MCF 10A (cell line): Measurements from ENCODE around the gene ZNF652. TPM values are rescaled to one million over a fixed set of nuclear protein-coding genes. Genes with fewer than 3 reads are reported as not detected.

Source experiments
- BruUV-seq: library from RNA; stranded (reverse); fragments of 400-500 nt; replicated peaks from 2 replicates; lab custom pipeline; 2021; lab: Mats Ljungman, UMichigan
- CTCF ChIA-PET: fragments of 300-600 bp; sonication (Branson Sonifier 250); formaldehyde crosslinking; extraction: SDS; loops from one replicate; lab custom pipeline; 2021; ENCODE audit warnings: antibody characterized with exemption, inconsistent platforms; lab: Yijun Ruan, JAX
- POLR2A ChIA-PET: fragments of 300-600, 350-650 bp; sonication (Branson Sonifier 250); formaldehyde crosslinking; extraction: SDS; loops from one replicate; lab custom pipeline; 2020; ENCODE audit warnings: antibody characterized with exemption, inconsistent platforms; lab: Yijun Ruan, JAX
- DNase-seq: peaks from one replicate; pipeline ENCODE4 v3.0.0-alpha.2; 2018; ENCODE audit not compliant: unreplicated experiment
- H3K27ac Mint-ChIP-seq: one replicate; pipeline ENCODE4 v1.8.0; 2022; ENCODE audit warnings: mild to moderate bottlenecking, low read depth, mixed read lengths; ENCODE audit not compliant: unreplicated experiment
- H3K27me3 Mint-ChIP-seq: one replicate; pipeline ENCODE4 v1.8.0; 2022; ENCODE audit warnings: mixed read lengths; ENCODE audit not compliant: insufficient read depth, unreplicated experiment
- H3K36me3 Mint-ChIP-seq: one replicate; pipeline ENCODE4 v1.8.0; 2022; ENCODE audit warnings: mild to moderate bottlenecking, moderate library complexity, mixed read lengths; ENCODE audit not compliant: insufficient read depth, unreplicated experiment
- H3K4me1 Mint-ChIP-seq: one replicate; pipeline ENCODE4 v1.8.0; 2022; ENCODE audit warnings: mixed read lengths; ENCODE audit not compliant: insufficient read depth, unreplicated experiment
- H3K4me3 Mint-ChIP-seq: one replicate; pipeline ENCODE4 v1.8.0; 2022; ENCODE audit warnings: mild to moderate bottlenecking, moderate library complexity, mixed read lengths; ENCODE audit not compliant: unreplicated experiment
- H3K9me3 Mint-ChIP-seq: one replicate; pipeline ENCODE4 v1.8.0; 2022; ENCODE audit warnings: mixed read lengths; ENCODE audit not compliant: unreplicated experiment
- intact Hi-C: fragments of 100-400 bp; cut with micrococcal nuclease; formaldehyde crosslinking; loops from 2 replicates; pipeline ENCODE4 v1.14.1; 2022
- total RNA-seq: library from RNA; stranded (reverse); gene quantifications from 2 replicates; pipeline ENCODE4 v1.2.3, GENCODE V29; 2022
- TF ChIP-seq, protein P1 (sequence below): fragments of 200-600 bp; IDR thresholded peaks from one replicate; pipeline ENCODE4 v1.8.0; 2022; ENCODE audit warnings: antibody characterized with exemption, mild to moderate bottlenecking; ENCODE audit not compliant: unreplicated experiment

ZNF652 gene
- total RNA-seq, 1 experiment from 2014 or later = 18.8 TPM

- Mint-ChIP-seq H3K27ac (no peak overlapping the region), H3K36me3 (peaks cover 88% of the 10 kb centered on the region), H3K4me3 (no peak overlapping the region), H3K9me3 (no peaks in the 10 kb centered on the region), H3K4me1 (peaks cover 10% of the 10 kb centered on the region), H3K27me3 (no peaks in the 10 kb centered on the region)
- no peak for DNase-seq
- ChIA-PET POLR2A (interaction anchor here (0.6 kb wide), 1 partner anchor 126 kb away, joined by 3 read pairs; no protein-coding TSS in a partner anchor), CTCF (interaction anchor here (0.5 to 6.2 kb wide), 6 partner anchors 10 to 276 kb away, joined by 3 to 60 read pairs (median 4); no protein-coding TSS in a partner anchor)
- TF ChIP-seq, protein P1, sequence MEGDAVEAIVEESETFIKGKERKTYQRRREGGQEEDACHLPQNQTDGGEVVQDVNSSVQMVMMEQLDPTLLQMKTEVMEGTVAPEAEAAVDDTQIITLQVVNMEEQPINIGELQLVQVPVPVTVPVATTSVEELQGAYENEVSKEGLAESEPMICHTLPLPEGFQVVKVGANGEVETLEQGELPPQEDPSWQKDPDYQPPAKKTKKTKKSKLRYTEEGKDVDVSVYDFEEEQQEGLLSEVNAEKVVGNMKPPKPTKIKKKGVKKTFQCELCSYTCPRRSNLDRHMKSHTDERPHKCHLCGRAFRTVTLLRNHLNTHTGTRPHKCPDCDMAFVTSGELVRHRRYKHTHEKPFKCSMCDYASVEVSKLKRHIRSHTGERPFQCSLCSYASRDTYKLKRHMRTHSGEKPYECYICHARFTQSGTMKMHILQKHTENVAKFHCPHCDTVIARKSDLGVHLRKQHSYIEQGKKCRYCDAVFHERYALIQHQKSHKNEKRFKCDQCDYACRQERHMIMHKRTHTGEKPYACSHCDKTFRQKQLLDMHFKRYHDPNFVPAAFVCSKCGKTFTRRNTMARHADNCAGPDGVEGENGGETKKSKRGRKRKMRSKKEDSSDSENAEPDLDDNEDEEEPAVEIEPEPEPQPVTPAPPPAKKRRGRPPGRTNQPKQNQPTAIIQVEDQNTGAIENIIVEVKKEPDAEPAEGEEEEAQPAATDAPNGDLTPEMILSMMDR = no peak
- BruUV-seq = no TSS peak
- intact Hi-C loops = no loop called here
These were observed 45.0 kb upstream of the ZNF652 start for GRCh38 chr17:49407086-49407485.

GRCh38 chr17:49406421-49407061, 44.5 kb upstream of the ZNF652 start:
- TF ChIP-seq, protein P1 = no peak
- no peaks in the 10 kb centered on the region for H3K9me3 Mint-ChIP-seq
- H3K27ac Mint-ChIP-seq = no peak overlapping the region
- no peak overlapping the region for H3K4me3 Mint-ChIP-seq
- ChIA-PET POLR2A (no interaction called here), CTCF (interaction anchor here (1.0 to 6.2 kb wide), 3 partner anchors 10 to 150 kb away, joined by 3 to 60 read pairs (median 7); no protein-coding TSS in a partner anchor)
- peaks cover 85% of the 10 kb centered on the region for H3K36me3 Mint-ChIP-seq
- H3K4me1 Mint-ChIP-seq = peaks cover 5% of the 10 kb centered on the region
- no TSS peak for BruUV-seq
- DNase-seq = no peak
- intact Hi-C loops = no loop called here
- no peaks in the 10 kb centered on the region for H3K27me3 Mint-ChIP-seq

GRCh38 chr17:49404906-49405305, 42.9 kb upstream of the ZNF652 start:
- TF ChIP-seq, protein P1 = no peak
- CTCF ChIA-PET = no interaction called here
- Mint-ChIP-seq H3K27me3 (no peaks in the 10 kb centered on the region), H3K27ac (no peak overlapping the region), H3K4me3 (no peak overlapping the region), H3K36me3 (peaks cover 68% of the 10 kb centered on the region), H3K4me1 (peaks cover 5% of the 10 kb centered on the region), H3K9me3 (no peaks in the 10 kb centered on the region)
- POLR2A ChIA-PET = interaction anchor here (1.0 kb wide), 1 partner anchor 9 kb away, joined by 4 read pairs; no protein-coding TSS in a partner anchor
- no TSS peak for BruUV-seq
- no peak for DNase-seq
- intact Hi-C loops = no loop called here

DNA sequence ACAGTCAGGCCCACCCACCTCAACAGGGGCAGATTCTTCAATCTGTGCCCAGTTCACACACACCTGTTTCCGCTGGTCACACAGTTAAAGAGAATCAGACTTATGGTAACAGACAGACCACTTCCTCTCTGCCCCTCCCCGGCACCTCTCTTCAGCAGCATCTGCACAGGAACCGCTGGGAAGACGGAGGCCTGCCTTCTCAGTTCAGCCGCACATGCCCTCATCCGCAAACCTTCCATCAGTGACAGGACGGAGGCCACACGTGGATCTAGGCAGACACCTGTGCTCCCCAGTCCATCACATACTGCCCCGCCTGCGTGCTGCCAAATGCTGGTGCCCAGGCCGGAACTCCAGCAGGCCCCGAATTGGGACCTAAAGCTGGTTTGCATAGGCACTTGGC, 42.3 kb upstream of the ZNF652 start:
- DNase-seq = no peak
- Mint-ChIP-seq H3K36me3 (peaks cover 63% of the 10 kb centered on the region), H3K27me3 (no peaks in the 10 kb centered on the region), H3K27ac (no peak overlapping the region), H3K9me3 (no peaks in the 10 kb centered on the region), H3K4me1 (peaks cover 5% of the 10 kb centered on the region), H3K4me3 (no peak overlapping the region)
- TF ChIP-seq, protein P1 = no peak
- intact Hi-C loops = no loop called here
- BruUV-seq = TSS peak; percentile 14
- ChIA-PET POLR2A (no interaction called here), CTCF (no interaction called here)
